GM23338 (cell line): ENCODE measurements around the gene RASSF7. TPM values are rescaled to one million over a fixed set of nuclear protein-coding genes. Genes with fewer than 3 reads are reported as not detected.

Source experiments
- ATAC-seq: fragments of 200-7000 bp; cut with Tn5 transposase; 3 replicates; pipeline ENCODE4 v1.9.1; 2020
- DNase-seq: peaks from one replicate; pipeline ENCODE4 v3.0.0-alpha.2; 2015; ENCODE audit warnings: low spot score
- H2AFZ ChIP-seq: fragments of 200-600 bp; sonication (generic); 2 replicates; pipeline ENCODE4 v1.8.0; 2016; ENCODE audit warnings: antibody characterized with exemption, mild to moderate bottlenecking, moderate library complexity
- H3F3A ChIP-seq: fragments of 200-600 bp; sonication (generic); replicated peaks from 2 replicates; pipeline ENCODE4 v1.8.0; 2017; ENCODE audit warnings: antibody characterized with exemption, mixed run types, low read depth
- H3K27ac ChIP-seq: fragments of 200-600 bp; sonication (generic); 2 replicates; pipeline ENCODE4 v1.6.1; 2016; ENCODE audit warnings: low read depth
- H3K27me3 ChIP-seq: fragments of 200-600 bp; sonication (generic); 2 replicates; pipeline ENCODE4 v1.8.0; 2016; ENCODE audit warnings: mild to moderate bottlenecking, mixed run types, moderate library complexity; ENCODE audit not compliant: insufficient read depth
- H3K36me3 ChIP-seq: fragments of 200-600 bp; sonication (generic); 2 replicates; pipeline ENCODE4 v1.8.0; 2016; ENCODE audit warnings: mild to moderate bottlenecking; ENCODE audit not compliant: insufficient read depth
- H3K4me1 ChIP-seq: fragments of 200-600 bp; sonication (generic); 2 replicates; pipeline ENCODE4 v1.8.0; 2016; ENCODE audit warnings: mild to moderate bottlenecking, moderate library complexity; ENCODE audit not compliant: insufficient read depth
- H3K4me2 ChIP-seq: fragments of 200-600 bp; sonication (generic); 2 replicates; pipeline ENCODE4 v1.7.1; 2017; ENCODE audit warnings: mixed run types
- H3K4me3 ChIP-seq: fragments of 200-600 bp; sonication (generic); 2 replicates; pipeline ENCODE4 v1.6.1; 2016; ENCODE audit warnings: mixed run types
- H3K79me2 ChIP-seq: fragments of 200-600 bp; sonication (generic); replicated peaks from 2 replicates; pipeline ENCODE4 v1.8.0; 2017; ENCODE audit warnings: mild to moderate bottlenecking; ENCODE audit not compliant: insufficient read depth
- H3K9me2 ChIP-seq: fragments of 200-600 bp; sonication (generic); 2 replicates; pipeline ENCODE4 v1.8.0; 2017; ENCODE audit not compliant: insufficient read depth
- H4K20me1 ChIP-seq: fragments of 200-600 bp; sonication (generic); replicated peaks from 2 replicates; pipeline ENCODE4 v1.8.0; 2017; ENCODE audit warnings: mild to moderate bottlenecking; ENCODE audit not compliant: insufficient read depth
- H3K27ac Mint-ChIP-seq: 2 replicates; pipeline ENCODE4 v1.8.0; 2020; ENCODE audit warnings: inconsistent platforms, mild to moderate bottlenecking, moderate library complexity, mixed read lengths
- H3K27me3 Mint-ChIP-seq: 3 replicates; pipeline ENCODE4 v1.8.0; 2022; ENCODE audit warnings: low read depth, mild to moderate bottlenecking, moderate library complexity, mixed read lengths, inconsistent platforms; ENCODE audit not compliant: insufficient read depth, poor library complexity
- H3K36me3 Mint-ChIP-seq: 3 replicates; pipeline ENCODE4 v1.8.0; 2021; ENCODE audit warnings: low read depth, mild to moderate bottlenecking, inconsistent platforms, moderate library complexity, mixed read lengths
- H3K4me1 Mint-ChIP-seq: 3 replicates; pipeline ENCODE4 v1.8.0; 2020; ENCODE audit warnings: mild to moderate bottlenecking, inconsistent platforms, mixed read lengths
- H3K4me3 Mint-ChIP-seq: 3 replicates; pipeline ENCODE4 v1.8.0; 2021; ENCODE audit warnings: moderate library complexity, mild to moderate bottlenecking, inconsistent platforms, mixed read lengths
- H3K9me3 Mint-ChIP-seq: 3 replicates; pipeline ENCODE4 v1.8.0; 2020; ENCODE audit warnings: moderate library complexity, mild to moderate bottlenecking, inconsistent platforms, mixed read lengths
- EZH2phosphoT487 ChIP-seq: fragments of 200-600 bp; sonication (generic); IDR thresholded peaks from one replicate; pipeline ENCODE4 v1.8.1; 2018; ENCODE audit warnings: antibody characterized with exemption; ENCODE audit not compliant: unreplicated experiment
- NANOG ChIP-seq: IDR thresholded peaks from 2 replicates; pipeline ENCODE4 v1.6.1; 2016; ENCODE audit warnings: antibody characterized with exemption, borderline replicate concordance
- polyA plus RNA-seq: library from polyadenylated mRNA; unstranded; fragments of >200 nt; fragmentation: Nextera tagmentation; extraction: Ambion mirVana; gene quantifications from 2 replicates; pipeline ENCODE4 v1.2.1, GENCODE V29; 2016
- total RNA-seq: library from RNA; depleted of rRNA; stranded (reverse); fragments of >200 nt; shearing (Covaris generic); gene quantifications from 2 replicates; pipeline ENCODE4 v1.2.3, GENCODE V29; 2014
- TF ChIP-seq, protein P1 (sequence below): fragments of 250-450 bp; sonication (Bioruptor Pico); IDR thresholded peaks from 2 replicates; pipeline ENCODE4 v1.5.0; 2020; ENCODE audit warnings: mild to moderate bottlenecking, moderate library complexity

The RASSF7 gene
- total and polyA plus RNA-seq, 2 experiments from 2014 or later = 39.6 to 64.8 TPM

DNA sequence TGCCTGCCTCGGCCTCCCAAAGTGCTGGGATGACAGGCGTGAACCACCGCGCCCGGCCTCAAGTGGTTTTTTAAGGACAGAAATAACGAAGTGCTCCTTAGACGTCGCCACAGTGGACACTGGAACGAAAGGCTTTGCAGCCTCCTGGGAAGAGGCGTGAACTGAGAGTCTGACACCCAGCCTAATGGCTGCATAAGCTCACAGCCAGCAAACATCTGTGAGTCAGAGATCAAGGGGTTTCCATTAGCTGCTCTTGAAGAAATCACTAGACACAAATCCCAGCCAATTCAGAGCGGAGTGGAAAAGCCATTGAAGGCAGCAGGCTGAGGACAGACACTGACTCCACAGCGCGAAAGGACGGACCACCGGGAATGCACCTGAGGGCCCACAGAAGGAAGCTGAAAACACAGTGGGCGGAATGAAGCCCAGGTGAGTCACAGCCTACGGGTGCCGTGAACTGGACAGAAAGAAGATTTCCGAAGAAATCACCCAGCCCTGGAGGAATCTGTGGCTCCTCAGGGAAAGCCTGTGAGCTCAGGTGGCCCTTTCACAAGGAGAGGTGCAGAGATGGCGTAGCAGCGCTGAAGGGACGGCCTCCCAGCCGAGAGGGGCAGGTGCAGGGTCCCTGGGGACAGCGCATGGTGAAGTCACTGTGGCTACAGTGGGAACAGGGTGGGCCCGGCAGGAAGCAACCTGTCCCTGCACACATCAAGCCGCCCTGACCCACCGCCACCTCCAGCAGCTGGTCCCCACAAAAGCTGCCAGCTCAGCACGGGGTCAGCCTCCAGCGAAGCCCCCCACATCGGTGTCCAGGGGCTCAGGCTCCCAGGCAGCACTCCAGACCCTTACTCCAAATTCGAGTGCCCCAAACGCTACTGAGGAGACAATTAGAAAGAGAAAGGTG, 11.8 kb upstream of the RASSF7 start:
- no peaks in the 10 kb centered on the region for H3K4me1 ChIP-seq
- no peak for ATAC-seq
- H3K4me2 ChIP-seq = no peak overlapping the region
- no peaks in the 10 kb centered on the region for H3K79me2 ChIP-seq
- TF ChIP-seq, protein P1, sequence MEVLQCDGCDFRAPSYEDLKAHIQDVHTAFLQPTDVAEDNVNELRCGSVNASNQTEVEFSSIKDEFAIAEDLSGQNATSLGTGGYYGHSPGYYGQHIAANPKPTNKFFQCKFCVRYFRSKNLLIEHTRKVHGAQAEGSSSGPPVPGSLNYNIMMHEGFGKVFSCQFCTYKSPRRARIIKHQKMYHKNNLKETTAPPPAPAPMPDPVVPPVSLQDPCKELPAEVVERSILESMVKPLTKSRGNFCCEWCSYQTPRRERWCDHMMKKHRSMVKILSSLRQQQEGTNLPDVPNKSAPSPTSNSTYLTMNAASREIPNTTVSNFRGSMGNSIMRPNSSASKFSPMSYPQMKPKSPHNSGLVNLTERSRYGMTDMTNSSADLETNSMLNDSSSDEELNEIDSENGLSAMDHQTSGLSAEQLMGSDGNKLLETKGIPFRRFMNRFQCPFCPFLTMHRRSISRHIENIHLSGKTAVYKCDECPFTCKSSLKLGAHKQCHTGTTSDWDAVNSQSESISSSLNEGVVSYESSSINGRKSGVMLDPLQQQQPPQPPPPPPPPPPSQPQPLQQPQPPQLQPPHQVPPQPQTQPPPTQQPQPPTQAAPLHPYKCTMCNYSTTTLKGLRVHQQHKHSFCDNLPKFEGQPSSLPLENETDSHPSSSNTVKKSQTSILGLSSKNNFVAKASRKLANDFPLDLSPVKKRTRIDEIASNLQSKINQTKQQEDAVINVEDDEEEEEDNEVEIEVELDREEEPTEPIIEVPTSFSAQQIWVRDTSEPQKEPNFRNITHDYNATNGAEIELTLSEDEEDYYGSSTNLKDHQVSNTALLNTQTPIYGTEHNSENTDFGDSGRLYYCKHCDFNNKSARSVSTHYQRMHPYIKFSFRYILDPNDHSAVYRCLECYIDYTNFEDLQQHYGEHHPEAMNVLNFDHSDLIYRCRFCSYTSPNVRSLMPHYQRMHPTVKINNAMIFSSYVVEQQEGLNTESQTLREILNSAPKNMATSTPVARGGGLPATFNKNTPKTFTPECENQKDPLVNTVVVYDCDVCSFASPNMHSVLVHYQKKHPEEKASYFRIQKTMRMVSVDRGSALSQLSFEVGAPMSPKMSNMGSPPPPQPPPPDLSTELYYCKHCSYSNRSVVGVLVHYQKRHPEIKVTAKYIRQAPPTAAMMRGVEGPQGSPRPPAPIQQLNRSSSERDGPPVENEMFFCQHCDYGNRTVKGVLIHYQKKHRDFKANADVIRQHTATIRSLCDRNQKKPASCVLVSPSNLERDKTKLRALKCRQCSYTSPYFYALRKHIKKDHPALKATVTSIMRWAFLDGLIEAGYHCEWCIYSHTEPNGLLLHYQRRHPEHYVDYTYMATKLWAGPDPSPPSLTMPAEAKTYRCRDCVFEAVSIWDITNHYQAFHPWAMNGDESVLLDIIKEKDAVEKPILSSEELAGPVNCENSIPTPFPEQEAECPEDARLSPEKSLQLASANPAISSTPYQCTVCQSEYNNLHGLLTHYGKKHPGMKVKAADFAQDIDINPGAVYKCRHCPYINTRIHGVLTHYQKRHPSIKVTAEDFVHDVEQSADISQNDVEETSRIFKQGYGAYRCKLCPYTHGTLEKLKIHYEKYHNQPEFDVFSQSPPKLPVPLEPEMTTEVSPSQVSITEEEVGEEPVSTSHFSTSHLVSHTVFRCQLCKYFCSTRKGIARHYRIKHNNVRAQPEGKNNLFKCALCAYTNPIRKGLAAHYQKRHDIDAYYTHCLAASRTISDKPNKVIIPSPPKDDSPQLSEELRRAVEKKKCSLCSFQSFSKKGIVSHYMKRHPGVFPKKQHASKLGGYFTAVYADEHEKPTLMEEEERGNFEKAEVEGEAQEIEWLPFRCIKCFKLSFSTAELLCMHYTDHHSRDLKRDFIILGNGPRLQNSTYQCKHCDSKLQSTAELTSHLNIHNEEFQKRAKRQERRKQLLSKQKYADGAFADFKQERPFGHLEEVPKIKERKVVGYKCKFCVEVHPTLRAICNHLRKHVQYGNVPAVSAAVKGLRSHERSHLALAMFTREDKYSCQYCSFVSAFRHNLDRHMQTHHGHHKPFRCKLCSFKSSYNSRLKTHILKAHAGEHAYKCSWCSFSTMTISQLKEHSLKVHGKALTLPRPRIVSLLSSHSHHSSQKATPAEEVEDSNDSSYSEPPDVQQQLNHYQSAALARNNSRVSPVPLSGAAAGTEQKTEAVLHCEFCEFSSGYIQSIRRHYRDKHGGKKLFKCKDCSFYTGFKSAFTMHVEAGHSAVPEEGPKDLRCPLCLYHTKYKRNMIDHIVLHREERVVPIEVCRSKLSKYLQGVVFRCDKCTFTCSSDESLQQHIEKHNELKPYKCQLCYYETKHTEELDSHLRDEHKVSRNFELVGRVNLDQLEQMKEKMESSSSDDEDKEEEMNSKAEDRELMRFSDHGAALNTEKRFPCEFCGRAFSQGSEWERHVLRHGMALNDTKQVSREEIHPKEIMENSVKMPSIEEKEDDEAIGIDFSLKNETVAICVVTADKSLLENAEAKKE (CRISPR knock-in tag) = no peak
- TF ChIP-seq NANOG (no peak), EZH2phosphoT487 (no peak)
- Mint-ChIP-seq H3K4me1 (no peaks in the 10 kb centered on the region; the same call in 2 of the 3 replicates), H3K27ac (no peak overlapping the region), H3K9me3 (no peaks in the 10 kb centered on the region), H3K4me3 (no peak overlapping the region), H3K27me3 (peaks cover 8% of the 10 kb centered on the region), H3K36me3 (no peaks in the 10 kb centered on the region)
- no peak overlapping the region for H3K27ac ChIP-seq
- H3K9me2 ChIP-seq = no peaks in the 10 kb centered on the region
- no peak overlapping the region for H3K4me3 ChIP-seq
- DNase-seq = no peak
- H4K20me1 ChIP-seq = no peaks in the 10 kb centered on the region
- no peaks in the 10 kb centered on the region for H3K27me3 ChIP-seq
- H3K36me3 ChIP-seq = no peaks in the 10 kb centered on the region
- 0 out of 2 replicates have a peak, but pooled peaks cover 1% of the 10 kb centered on the region for H3F3A ChIP-seq
- H2AFZ ChIP-seq = no peak overlapping the region
